Measurements from ENCODE around the gene LPAR3. TPM values are rescaled to one million over a fixed set of nuclear protein-coding genes. Genes with fewer than 3 reads are reported as not detected.

The LPAR3 gene
- total RNA-seq = under 1 TPM; 0.74 to 0.94 TPM

GRCh38 chr1:84892705-84893618 is at the start of gene LPAR3:
TSS of gene LPAR3 (minus strand) at chr1:84893206. CDS start at chr1:84866120, 27,086 bp downstream.
- Mint-ChIP-seq H3K36me3 (ENCODE audit: low read depth) (no peaks in the 10 kb centered on the region), H3K27me3 (ENCODE audit: low read depth) (peaks cover 38% of the 10 kb centered on the region), H3K27ac (no peak within 1 kb of the TSS), H3K9me3 (ENCODE audit: insufficient read depth) (no peaks in the 10 kb centered on the region), H3K4me3 (peak within 1 kb of the TSS; percentile 74), H3K4me1 (ENCODE audit: low read depth) (peaks cover 33% of the 10 kb centered on the region)
- ATAC-seq = peak; percentile 80
- peak; percentile 44 for DNase-seq
- ChIA-PET CTCF (interaction anchor here (0.9 kb wide), 1 partner anchor 10 kb away, joined by 3 read pairs; no protein-coding TSS in a partner anchor), POLR2A (no interaction called here)

- ATAC-seq (no peak), DNase-seq (no peak)
- Mint-ChIP-seq H3K27ac (no peak overlapping the region), H3K9me3 (ENCODE audit: insufficient read depth) (no peaks in the 10 kb centered on the region), H3K4me1 (ENCODE audit: low read depth) (peaks cover 12% of the 10 kb centered on the region), H3K27me3 (ENCODE audit: low read depth) (no peaks in the 10 kb centered on the region), H3K4me3 (no peak overlapping the region), H3K36me3 (ENCODE audit: low read depth) (peaks cover 3% of the 10 kb centered on the region)
- CTCF ChIA-PET = interaction anchor here (5.6 to 6.0 kb wide), 2 partner anchors 82 to 315 kb away, joined by 279 to 304 read pairs; partner anchors contain the start of gene C1orf52
- POLR2A ChIA-PET = interaction anchor here (1.2 kb wide), 1 partner anchor 313 kb away, joined by 3 read pairs; no protein-coding TSS in a partner anchor
Measured at GRCh38 chr1:84941843-84942242, 48.8 kb upstream of the LPAR3 start.

GRCh38 chr1:84940481-84940880 is 47.5 kb upstream of the LPAR3 start:
- ATAC-seq = no peak
- CTCF ChIA-PET = interaction anchor here (5.6 kb wide), 1 partner anchor 316 kb away, joined by 304 read pairs; the partner anchor contains the start of gene C1orf52
- Mint-ChIP-seq H3K36me3 (ENCODE audit: low read depth) (no peaks in the 10 kb centered on the region), H3K9me3 (ENCODE audit: insufficient read depth) (no peaks in the 10 kb centered on the region), H3K27ac (no peak overlapping the region), H3K4me3 (no peak overlapping the region), H3K4me1 (ENCODE audit: low read depth) (peaks cover 6% of the 10 kb centered on the region), H3K27me3 (ENCODE audit: low read depth) (no peaks in the 10 kb centered on the region)
- POLR2A ChIA-PET = no interaction called here
- DNase-seq = no peak

- Mint-ChIP-seq H3K36me3 (ENCODE audit: low read depth) (no peaks in the 10 kb centered on the region), H3K27ac (no peak overlapping the region), H3K9me3 (ENCODE audit: insufficient read depth) (no peaks in the 10 kb centered on the region), H3K27me3 (ENCODE audit: low read depth) (no peaks in the 10 kb centered on the region), H3K4me1 (ENCODE audit: low read depth) (peaks cover 5% of the 10 kb centered on the region), H3K4me3 (no peak overlapping the region)
- POLR2A ChIA-PET = no interaction called here
- CTCF ChIA-PET = interaction anchor here (5.6 kb wide), 1 partner anchor 317 kb away, joined by 304 read pairs; the partner anchor contains the start of gene C1orf52
- ATAC-seq (no peak), DNase-seq (no peak)
Measured at GRCh38 chr1:84939761-84940160, 46.8 kb upstream of the LPAR3 start.

- no peak overlapping the region for H3K4me3 Mint-ChIP-seq
- DNase-seq (no peak), ATAC-seq (no peak)
- POLR2A ChIA-PET = no interaction called here
- no peaks in the 10 kb centered on the region for H3K9me3 Mint-ChIP-seq (ENCODE audit: insufficient read depth)
- no peaks in the 10 kb centered on the region for H3K36me3 Mint-ChIP-seq (ENCODE audit: low read depth)
- no peak overlapping the region for H3K27ac Mint-ChIP-seq
- H3K27me3 Mint-ChIP-seq (ENCODE audit: low read depth) = no peaks in the 10 kb centered on the region
- CTCF ChIA-PET = interaction anchor here (1.1 to 2.7 kb wide), 3 partner anchors 88 to 316 kb away, joined by 4 to 13 read pairs (median 5); no protein-coding TSS in a partner anchor
- H3K4me1 Mint-ChIP-seq (ENCODE audit: low read depth) = no peaks in the 10 kb centered on the region
Measured at GRCh38 chr1:84939151-84939550, 46.1 kb upstream of the LPAR3 start.

GRCh38 chr1:84936116-84936810 is 43.3 kb upstream of the LPAR3 start:
- ATAC-seq (peak; percentile 55), DNase-seq (peak; percentile 49)
- Mint-ChIP-seq H3K4me1 (ENCODE audit: low read depth) (no peaks in the 10 kb centered on the region), H3K27ac (no peak overlapping the region), H3K9me3 (ENCODE audit: insufficient read depth) (no peaks in the 10 kb centered on the region), H3K36me3 (ENCODE audit: low read depth) (no peaks in the 10 kb centered on the region), H3K4me3 (no peak overlapping the region), H3K27me3 (ENCODE audit: low read depth) (no peaks in the 10 kb centered on the region)
- POLR2A ChIA-PET = no interaction called here
- CTCF ChIA-PET = interaction anchor here (0.5 to 4.4 kb wide), 30 partner anchors 8 to 499 kb away, joined by 3 to 39 read pairs (median 4); partner anchors contain the start of gene C1orf52

- Mint-ChIP-seq H3K9me3 (ENCODE audit: insufficient read depth) (no peaks in the 10 kb centered on the region), H3K36me3 (ENCODE audit: low read depth) (no peaks in the 10 kb centered on the region), H3K4me3 (no peak overlapping the region), H3K27ac (no peak overlapping the region), H3K27me3 (ENCODE audit: low read depth) (no peaks in the 10 kb centered on the region), H3K4me1 (ENCODE audit: low read depth) (peaks cover 18% of the 10 kb centered on the region)
- DNase-seq = no peak
- POLR2A ChIA-PET = no interaction called here
- CTCF ChIA-PET = interaction anchor here (0.8 to 4.4 kb wide), 4 partner anchors 10 to 156 kb away, joined by 3 to 39 read pairs (median 20); no protein-coding TSS in a partner anchor
- no peak for ATAC-seq
Measured at GRCh38 chr1:84933011-84933611, 40.1 kb upstream of the LPAR3 start.

- Mint-ChIP-seq H3K4me3 (no peak overlapping the region), H3K4me1 (ENCODE audit: low read depth) (peaks cover 18% of the 10 kb centered on the region), H3K27me3 (ENCODE audit: low read depth) (no peaks in the 10 kb centered on the region), H3K9me3 (ENCODE audit: insufficient read depth) (no peaks in the 10 kb centered on the region), H3K36me3 (ENCODE audit: low read depth) (no peaks in the 10 kb centered on the region), H3K27ac (no peak overlapping the region)
- POLR2A ChIA-PET = no interaction called here
- DNase-seq (no peak), ATAC-seq (no peak)
- CTCF ChIA-PET = interaction anchor here (1.8 kb wide), 1 partner anchor 14 kb away, joined by 5 read pairs; no protein-coding TSS in a partner anchor
Measured at GRCh38 chr1:84930831-84931230, 37.8 kb upstream of the LPAR3 start.

- Mint-ChIP-seq H3K9me3 (ENCODE audit: insufficient read depth) (no peaks in the 10 kb centered on the region), H3K27me3 (ENCODE audit: low read depth) (no peaks in the 10 kb centered on the region), H3K36me3 (ENCODE audit: low read depth) (no peaks in the 10 kb centered on the region), H3K4me3 (no peak overlapping the region), H3K27ac (peak overlapping the region; percentile 9), H3K4me1 (ENCODE audit: low read depth) (peaks cover 18% of the 10 kb centered on the region)
- POLR2A ChIA-PET = no interaction called here
- ATAC-seq = peak; percentile 65
- no peak for DNase-seq
- CTCF ChIA-PET = no interaction called here
Measured at GRCh38 chr1:84930329-84930728, 37.3 kb upstream of the LPAR3 start.

GRCh38 chr1:84929581-84929980 is 36.6 kb upstream of the LPAR3 start:
- CTCF ChIA-PET = interaction anchor here (0.9 to 2.4 kb wide), 5 partner anchors 15 to 311 kb away, joined by 3 to 9 read pairs (median 5); no protein-coding TSS in a partner anchor
- no peak for DNase-seq
- H3K4me1 Mint-ChIP-seq (ENCODE audit: low read depth) = peaks cover 18% of the 10 kb centered on the region
- no peak for ATAC-seq
- H3K27ac Mint-ChIP-seq = no peak overlapping the region
- no peaks in the 10 kb centered on the region for H3K27me3 Mint-ChIP-seq (ENCODE audit: low read depth)
- H3K9me3 Mint-ChIP-seq (ENCODE audit: insufficient read depth) = no peaks in the 10 kb centered on the region
- no peak overlapping the region for H3K4me3 Mint-ChIP-seq
- POLR2A ChIA-PET = no interaction called here
- no peaks in the 10 kb centered on the region for H3K36me3 Mint-ChIP-seq (ENCODE audit: low read depth)

GRCh38 chr1:84928979-84929378 is 36.0 kb upstream of the LPAR3 start:
- ATAC-seq = no peak
- POLR2A ChIA-PET = no interaction called here
- CTCF ChIA-PET = interaction anchor here (0.9 to 2.4 kb wide), 5 partner anchors 16 to 311 kb away, joined by 3 to 9 read pairs (median 5); no protein-coding TSS in a partner anchor

More at GRCh38 chr1:84928979-84929378, 36.0 kb upstream of the LPAR3 start:
- DNase-seq = no peak
- Mint-ChIP-seq H3K4me3 (no peak overlapping the region), H3K4me1 (ENCODE audit: low read depth) (peaks cover 18% of the 10 kb centered on the region), H3K27me3 (ENCODE audit: low read depth) (no peaks in the 10 kb centered on the region), H3K27ac (no peak overlapping the region), H3K9me3 (ENCODE audit: insufficient read depth) (no peaks in the 10 kb centered on the region), H3K36me3 (ENCODE audit: low read depth) (no peaks in the 10 kb centered on the region)

All from activated CD8-positive, alpha-beta T cell treated with anti-CD3 and anti-CD28 coated beads, Interleukin-2, amount 10 ng/mL, durations not matched to agents 7 days and 5 days (primary cell).